Measurements from ENCODE around the gene CEMIP2. TPM values are rescaled to one million over a fixed set of nuclear protein-coding genes. Genes with fewer than 3 reads are reported as not detected.

CEMIP2 gene
- total and polyA plus RNA-seq, 8 donors, result 12.4 to 218 (median 59.8) TPM

DNA sequence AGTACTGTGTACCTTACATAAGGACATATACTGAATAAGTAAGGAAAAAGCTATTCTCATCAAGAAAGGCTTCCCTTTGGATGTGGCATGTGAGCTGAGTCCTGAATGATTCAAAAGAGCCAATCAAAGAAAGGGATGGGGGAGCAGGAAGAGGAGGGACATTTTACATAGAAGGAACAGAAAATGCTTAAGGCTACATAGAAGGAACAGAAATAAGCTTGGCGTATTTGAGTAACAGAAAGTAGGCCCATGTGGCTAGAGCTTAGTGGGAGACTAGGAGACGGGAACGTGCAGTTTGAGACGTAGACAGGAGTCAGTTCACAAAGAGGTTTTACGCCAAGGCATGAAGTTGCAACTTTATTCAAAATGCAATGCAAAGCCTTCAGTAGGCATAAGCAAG is 126.3 kb downstream of the CEMIP2 start:
- 90 to 96% (median 93%) methylated on average over 5 of the region's 5 CpGs for WGBS, 5 donors
- H3K36me3 ChIP-seq, result no peaks in the 10 kb centered on the region
- intact Hi-C loops (cut with DNase I; ENCODE audit: low total_unique reads), result no loop called here

DNA sequence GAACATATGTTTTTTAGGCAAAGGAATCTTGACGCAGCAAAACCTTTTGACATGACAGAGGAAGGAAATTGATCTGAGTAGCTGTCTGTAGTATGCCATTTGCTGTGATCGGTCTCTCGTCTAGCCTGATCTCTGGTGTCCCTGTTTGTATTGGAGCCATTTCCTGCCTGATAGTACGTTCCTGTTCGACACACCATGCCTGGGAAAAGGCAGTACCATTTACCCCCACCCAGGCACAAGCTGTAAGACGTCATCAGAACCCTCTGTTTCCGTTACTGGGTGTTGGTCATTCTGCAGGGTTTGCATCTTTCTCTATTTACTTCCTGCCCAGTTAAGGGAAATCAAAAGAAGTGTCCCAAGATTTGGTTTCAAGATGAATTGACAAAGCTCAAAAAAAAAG is 129.7 kb downstream of the CEMIP2 start:
- Histone ChIP-seq H3K4me1 (peaks cover 0 to 10% (median 0%) of the 10 kb centered on the region in 4 donors), H3K27me3 (no peaks in the 10 kb centered on the region), H3K4me3 (no peak overlapping the region), H3K36me3 (no peaks in the 10 kb centered on the region), H3K27ac (peak overlapping the region in 2 of 5 donors; percentile 4 to 49), H3K9me3 (no peaks in the 10 kb centered on the region)
- peak in 1 of 2 donors; percentile 38 for DNase-seq
- intact Hi-C loops (cut with DNase I; ENCODE audit: low total_unique reads), result no loop called here
- TF ChIP-seq EP300 (IDR thresholded peaks at IDR 0.05) (no peak), POLR2AphosphoS5 (IDR thresholded peaks at IDR 0.05) (peak in 1 of 3 donors; percentile 15)
- 38 to 51% (median 44%) methylated on average over 7 of the region's 7 CpGs for WGBS, 5 donors

More for the DNA sequence above, 126.3 kb downstream of the CEMIP2 start:
- peaks cover 0 to 16% (median 3%) of the 10 kb centered on the region in 4 donors for H3K4me1 ChIP-seq
- H3K9me3 ChIP-seq, result no peaks in the 10 kb centered on the region
- H3K4me3 ChIP-seq, result no peak overlapping the region
- TF ChIP-seq EP300 (IDR thresholded peaks at IDR 0.05) (no peak), POLR2AphosphoS5 (IDR thresholded peaks at IDR 0.05) (no peak), POLR2A (IDR thresholded peaks at IDR 0.05) (no peak)
- TF ChIP-seq, protein P1, sequence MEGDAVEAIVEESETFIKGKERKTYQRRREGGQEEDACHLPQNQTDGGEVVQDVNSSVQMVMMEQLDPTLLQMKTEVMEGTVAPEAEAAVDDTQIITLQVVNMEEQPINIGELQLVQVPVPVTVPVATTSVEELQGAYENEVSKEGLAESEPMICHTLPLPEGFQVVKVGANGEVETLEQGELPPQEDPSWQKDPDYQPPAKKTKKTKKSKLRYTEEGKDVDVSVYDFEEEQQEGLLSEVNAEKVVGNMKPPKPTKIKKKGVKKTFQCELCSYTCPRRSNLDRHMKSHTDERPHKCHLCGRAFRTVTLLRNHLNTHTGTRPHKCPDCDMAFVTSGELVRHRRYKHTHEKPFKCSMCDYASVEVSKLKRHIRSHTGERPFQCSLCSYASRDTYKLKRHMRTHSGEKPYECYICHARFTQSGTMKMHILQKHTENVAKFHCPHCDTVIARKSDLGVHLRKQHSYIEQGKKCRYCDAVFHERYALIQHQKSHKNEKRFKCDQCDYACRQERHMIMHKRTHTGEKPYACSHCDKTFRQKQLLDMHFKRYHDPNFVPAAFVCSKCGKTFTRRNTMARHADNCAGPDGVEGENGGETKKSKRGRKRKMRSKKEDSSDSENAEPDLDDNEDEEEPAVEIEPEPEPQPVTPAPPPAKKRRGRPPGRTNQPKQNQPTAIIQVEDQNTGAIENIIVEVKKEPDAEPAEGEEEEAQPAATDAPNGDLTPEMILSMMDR (IDR thresholded peaks at IDR 0.05), result no peak
- peaks cover 0 to 8% (median 0%) of the 10 kb centered on the region in 3 donors for H3K27me3 ChIP-seq
- peak overlapping the region in 1 of 5 donors; percentile 2 for H3K27ac ChIP-seq
- DNase-seq, result no peak

DNA sequence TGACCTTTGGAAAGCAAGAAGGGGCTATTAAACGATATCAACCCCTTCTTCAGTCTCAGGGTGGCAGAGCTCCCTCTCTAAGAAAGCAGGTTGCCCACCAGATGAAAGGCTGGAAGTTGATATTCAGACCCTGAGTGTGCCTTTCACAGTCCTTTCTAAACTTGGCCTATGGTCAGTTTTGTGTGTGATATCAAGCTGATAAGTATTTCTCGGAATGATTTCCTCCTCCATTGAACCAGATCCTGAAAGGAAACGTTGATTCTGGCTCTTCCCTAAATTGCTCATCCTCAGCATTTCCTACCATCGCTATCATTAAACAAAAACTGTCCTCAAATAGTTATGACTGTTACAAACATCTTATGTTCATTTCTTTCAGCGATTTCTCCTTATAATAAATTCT is 130.4 kb downstream of the CEMIP2 start:
- Histone ChIP-seq H3K27ac (peak overlapping the region in 2 of 5 donors; percentile 4 to 49), H3K4me1 (peaks cover 0 to 10% (median 0%) of the 10 kb centered on the region in 4 donors), H3K27me3 (no peaks in the 10 kb centered on the region), H3K9me3 (no peaks in the 10 kb centered on the region), H3K36me3 (no peaks in the 10 kb centered on the region), H3K4me3 (no peak overlapping the region)
- WGBS, 5 donors, result 50 to 64% (median 54%) methylated on average over 5 of the region's 5 CpGs
- TF ChIP-seq POLR2AphosphoS5 (IDR thresholded peaks at IDR 0.05) (no peak), POLR2A (IDR thresholded peaks at IDR 0.05) (no peak), EP300 (IDR thresholded peaks at IDR 0.05) (no peak)
- TF ChIP-seq, protein P1 (IDR thresholded peaks at IDR 0.05), result no peak
- no peak for DNase-seq
- intact Hi-C loops (cut with DNase I; ENCODE audit: low total_unique reads), result no loop called here

DNA sequence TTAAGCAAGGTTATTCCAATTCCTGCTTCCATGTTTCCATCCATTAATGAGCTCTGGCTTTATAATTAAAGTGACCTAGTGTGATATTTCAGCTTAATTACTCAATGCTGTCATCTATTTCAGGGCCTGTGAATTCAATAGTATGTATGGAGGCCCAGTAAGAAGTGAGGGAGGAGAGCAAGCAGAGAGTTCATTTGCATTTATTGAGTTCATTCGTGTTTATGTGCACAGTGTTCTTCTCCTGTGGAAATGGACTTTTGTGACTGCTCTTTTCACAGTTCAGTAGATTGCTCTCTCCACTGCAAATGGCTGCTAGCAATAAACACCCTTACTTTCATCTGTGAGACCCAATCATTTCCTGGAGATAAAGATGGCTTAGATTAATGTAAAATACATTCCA is 130.9 kb downstream of the CEMIP2 start:
- 38 to 47% (median 39%) methylated on average over 1 of the region's 1 CpG for WGBS, 5 donors
- no peaks in the 10 kb centered on the region for H3K27me3 ChIP-seq
- H3K4me1 ChIP-seq, result peaks cover 0 to 10% (median 0%) of the 10 kb centered on the region in 4 donors
- no peak for TF ChIP-seq POLR2A (IDR thresholded peaks at IDR 0.05)
- TF ChIP-seq, protein P1 (IDR thresholded peaks at IDR 0.05), result no peak
- intact Hi-C loops (cut with DNase I; ENCODE audit: low total_unique reads), result no loop called here
- H3K27ac ChIP-seq, result peak overlapping the region in 1 of 5 donors; percentile 49
- no peak overlapping the region for H3K4me3 ChIP-seq
- DNase-seq, result no peak
- no peaks in the 10 kb centered on the region for H3K9me3 ChIP-seq
- H3K36me3 ChIP-seq, result no peaks in the 10 kb centered on the region

DNA sequence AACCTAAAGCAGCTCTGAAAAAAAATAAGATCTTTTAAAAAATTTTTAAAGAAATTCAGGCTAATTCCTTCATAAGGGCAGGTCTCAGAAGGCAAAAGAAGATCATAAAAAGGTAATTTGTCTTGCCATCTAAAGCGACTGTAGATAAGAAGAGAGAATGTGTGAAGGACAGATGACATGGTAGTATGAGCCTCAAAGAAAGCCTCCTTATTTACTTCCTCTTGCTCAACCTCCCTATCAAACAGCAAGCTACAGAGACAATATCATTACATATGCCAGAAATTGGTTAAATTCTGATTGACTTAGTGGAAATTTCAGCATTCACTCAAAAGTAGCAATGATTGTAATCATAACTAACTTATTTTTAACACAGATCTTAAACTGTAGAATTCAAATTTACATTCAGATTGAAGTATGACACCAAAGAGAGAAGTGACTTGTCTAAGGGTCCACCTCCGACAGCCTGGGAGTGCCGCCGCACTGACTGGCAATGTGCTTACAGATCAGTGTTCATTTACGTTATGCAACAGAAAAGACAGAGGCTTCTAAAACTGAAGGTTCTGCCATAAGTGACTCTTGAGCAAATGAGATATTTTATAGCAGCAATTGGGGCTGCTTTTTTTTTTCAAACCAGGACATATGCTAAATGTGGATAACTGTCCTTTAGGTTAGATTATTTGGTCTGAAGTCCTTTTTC is 132.0 kb downstream of the CEMIP2 start:
- Histone ChIP-seq H3K27me3 (no peaks in the 10 kb centered on the region), H3K4me1 (peaks cover 0 to 10% (median 0%) of the 10 kb centered on the region in 4 donors), H3K27ac (no peak overlapping the region), H3K4me3 (no peak overlapping the region), H3K9me3 (no peaks in the 10 kb centered on the region), H3K36me3 (no peaks in the 10 kb centered on the region)
- intact Hi-C loops (cut with DNase I; ENCODE audit: low total_unique reads), result no loop called here
- TF ChIP-seq EP300 (IDR thresholded peaks at IDR 0.05) (no peak), POLR2AphosphoS5 (IDR thresholded peaks at IDR 0.05) (no peak), POLR2A (IDR thresholded peaks at IDR 0.05) (no peak)
- TF ChIP-seq, protein P1 (IDR thresholded peaks at IDR 0.05), result no peak
- WGBS, 5 donors, result 91 to 95% (median 93%) methylated on average over 5 of the region's 5 CpGs
- DNase-seq, result no peak
